ENCODE results near the gene CDCA8. TPM values are rescaled to one million over a fixed set of nuclear protein-coding genes. Genes with fewer than 3 reads are reported as not detected.

The CDCA8 gene
- total and polyA plus RNA-seq, 2 of the 8 experiments (the other 6 are each of a cell fraction or from before 2014, with no cell fraction given), result 43.9 to 46.2 TPM

- no peaks in the 10 kb centered on the region for H3K23me2 ChIP-seq (ENCODE audit: low read depth, low read length)
- H3K56ac ChIP-seq (replicated peaks; ENCODE audit: insufficient read length, low read depth, low read length), result no peak overlapping the region
Measured at GRCh38 chr1:37650173-37650572, 42.1 kb upstream of the CDCA8 start.

More at GRCh38 chr1:37650173-37650572, 42.1 kb upstream of the CDCA8 start:
- Histone ChIP-seq H2BK20ac (ENCODE audit: low read length) (no peak overlapping the region), H3K4me1 (replicated peaks in 1 of 4; ENCODE audit: control insufficient read depth in 3 of 4, insufficient read depth in 4 of 4, low read length in 3 of 4) (no peaks in the 10 kb centered on the region), H4K8ac (ENCODE audit: extremely low read depth, insufficient read depth, low read length) (peak overlapping the region; percentile 8; the same call in 1 of the 2 replicates), H3K18ac (ENCODE audit: extremely low read depth, low read length) (no peak overlapping the region), H3K9me3 (ENCODE audit: insufficient read depth in 2 of 2, low read depth in 1 of 2, low read length in 1 of 2) (no peaks in the 10 kb centered on the region), H3K4ac (replicated peaks; ENCODE audit: insufficient read length, low read depth, low read length) (no peak overlapping the region), H2BK12ac (ENCODE audit: low read depth, low read length) (no peak overlapping the region), H2BK120ac (replicated peaks; ENCODE audit: low read depth, low read length) (no peak overlapping the region), H3K9ac (replicated peaks in 1 of 4; ENCODE audit: extremely low read depth in 1 of 4, low read depth in 3 of 4, low read length in 3 of 4) (no peak overlapping the region), H2BK15ac (ENCODE audit: low read length) (no peak overlapping the region), H4K91ac (replicated peaks; ENCODE audit: insufficient read length, low read length) (no peak overlapping the region), H3K23ac (ENCODE audit: insufficient read length) (no peak overlapping the region), H3K14ac (ENCODE audit: insufficient read length) (no peak overlapping the region), H3K4me2 (ENCODE audit: insufficient read depth in 1 of 2, low read depth in 2 of 2, low read length in 2 of 2) (no peak overlapping the region), H3K4me3 (ENCODE audit: extremely low read depth in 1 of 4, insufficient read depth in 2 of 4, low read depth in 3 of 4, low read length in 4 of 4) (no peak overlapping the region), H2AK5ac (ENCODE audit: low read depth, low read length) (no peak overlapping the region), H3K27ac (ENCODE audit: low read depth, low read length) (no peak overlapping the region), H4K20me1 (replicated peaks in 1 of 2; ENCODE audit: control insufficient read depth in 1 of 2, insufficient read depth in 2 of 2, low read length in 2 of 2) (peaks cover 0 to 2% of the 10 kb centered on the region in 2 experiments), H4K5ac (ENCODE audit: insufficient read length, low read depth, low read length) (no peak overlapping the region), H3K79me1 (ENCODE audit: low read depth, low read length) (no peaks in the 10 kb centered on the region), H3K36me3 (ENCODE audit: control insufficient read depth in 2 of 4, insufficient read depth in 4 of 4, low read length in 3 of 4) (no peaks in the 10 kb centered on the region), H3K79me2 (ENCODE audit: control insufficient read depth in 1 of 2, insufficient read depth in 2 of 2, low read length in 2 of 2) (no peaks in the 10 kb centered on the region), H2BK5ac (ENCODE audit: low read depth, low read length) (no peak overlapping the region), H2AFZ (ENCODE audit: low read length) (no peak overlapping the region), H3K27me3 (replicated peaks in 1 of 4; ENCODE audit: control insufficient read depth in 3 of 4, extremely low read depth in 1 of 4, insufficient read depth in 3 of 4, low read length in 3 of 4) (peaks cover 0 to 3% (median 1%) of the 10 kb centered on the region in 4 experiments; a peak in 2 of 7 replicates)
- no peak for TF ChIP-seq EGR1 (IDR thresholded peaks at IDR 0.05; ENCODE audit: borderline replicate concordance, low read depth, low read length)
- no peak for TF ChIP-seq PHF8 (conservative IDR thresholded peaks at IDR 0.05; ENCODE audit: low read depth, low read length)
- no peak for TF ChIP-seq CHD1 (IDR thresholded peaks at IDR 0.05; ENCODE audit: low read depth, low read length)
- no peak for TF ChIP-seq SUZ12 (IDR thresholded peaks at IDR 0.05; ENCODE audit: low read length)
- TF ChIP-seq SP2 (IDR thresholded peaks at IDR 0.05; ENCODE audit: low read length), result no peak
- TF ChIP-seq JUND (IDR thresholded peaks at IDR 0.05; ENCODE audit: low read length), result no peak
- TF ChIP-seq SP4 (IDR thresholded peaks at IDR 0.05; ENCODE audit: low read length), result no peak
- TF ChIP-seq HDAC2 (IDR thresholded peaks at IDR 0.05; ENCODE audit: borderline replicate concordance in 1 of 2, low read depth in 2 of 2, low read length in 2 of 2), result no peak
- no peak for TF ChIP-seq ATF3 (IDR thresholded peaks at IDR 0.05; ENCODE audit: insufficient read depth, low read depth, low read length)
- ChIA-PET POLR2A (ENCODE audit: partially characterized antibody) (interaction anchor here (1.0 to 1.1 kb wide), 2 partner anchors 10 to 53 kb away, joined by 3 read pairs; no protein-coding TSS in a partner anchor), CTCF (ENCODE audit: partially characterized antibody) (interaction anchor here (0.5 to 2.5 kb wide), 6 partner anchors 33 to 50 kb away, joined by 3 to 12 read pairs (median 4); no protein-coding TSS in a partner anchor)
- FAIRE-seq, result no peak
- DNase-seq (ENCODE audit: low read depth in 1 of 2, low spot score in 2 of 2), result no peak
- WGBS, 2 experiments (ENCODE audit: extremely low coverage in 1 of 2, insufficient coverage in 1 of 2, insufficient read length in 1 of 2, insufficient replicate concordance in 2 of 2, low coverage in 1 of 2, low lambda C conversion rate in 2 of 2, missing lambda C conversion rate in 1 of 2), result 78% methylated on average over 5 of the region's 5 CpGs; no CpG with 5 or more reads in 1 of the 2 experiments

All from H1 (cell line).